ENCODE measurements around the gene FABP3.

GRCh38 chr1:31401241-31401640, 28.4 kb upstream of the FABP3 start:
- TF ChIP-seq BHLHE40 (IDR thresholded peaks at IDR 0.05; ENCODE audit: low read depth, low read length) (no peak), SMC3 (IDR thresholded peaks at IDR 0.05) (no peak), BCL3 (IDR thresholded peaks at IDR 0.05) (no peak), POLR2A (IDR thresholded peaks at IDR 0.05; ENCODE audit: low read length) (no peak), CTCF (IDR thresholded peaks at IDR 0.05) (no peak), MAX (IDR thresholded peaks at IDR 0.05) (no peak), ZFP36 (IDR thresholded peaks at IDR 0.05; ENCODE audit: borderline replicate concordance, partially characterized antibody) (no peak), RFX5 (IDR thresholded peaks at IDR 0.05) (no peak), USF2 (IDR thresholded peaks at IDR 0.05) (no peak), RAD21 (conservative IDR thresholded peaks at IDR 0.05 in 1 of 2, IDR thresholded peaks at IDR 0.05 in 1 of 2) (no peak), MAZ (IDR thresholded peaks at IDR 0.05; ENCODE audit: borderline replicate concordance, low read depth, low read length) (no peak), JUNB (IDR thresholded peaks at IDR 0.05) (no peak)

Measured in A549 (cell line).